IgD-negative memory B cell (primary cell): ENCODE measurements around the gene FAM228B. TPM values are rescaled to one million over a fixed set of nuclear protein-coding genes. Genes with fewer than 3 reads are reported as not detected.

Experiments
- H3K27ac Mint-ChIP-seq, 3 donors: one replicate each; pipeline ENCODE4 v1.8.0; 2020 to 2022; ENCODE audit warnings: mild to moderate bottlenecking in 3 of 3, mixed read lengths in 3 of 3, moderate library complexity in 1 of 3
- H3K27me3 Mint-ChIP-seq: one replicate; pipeline ENCODE4 v1.8.0; 2021; ENCODE audit warnings: mixed read lengths
- H3K36me3 Mint-ChIP-seq: one replicate; pipeline ENCODE4 v1.8.0; 2020; ENCODE audit warnings: mild to moderate bottlenecking, mixed read lengths
- H3K4me1 Mint-ChIP-seq, 3 donors: one replicate each; pipeline ENCODE4 v1.8.0; 2020 to 2022; ENCODE audit warnings: mixed read lengths in 3 of 3, mild to moderate bottlenecking in 1 of 3
- H3K4me3 Mint-ChIP-seq, 4 donors: one replicate each; pipeline ENCODE4 v1.8.0; 2020 to 2022; ENCODE audit warnings: mild to moderate bottlenecking in 4 of 4, mixed read lengths in 4 of 4, moderate library complexity in 3 of 4
- H3K9me3 Mint-ChIP-seq, 3 donors: one replicate each; pipeline ENCODE4 v1.8.0; 2020 to 2021; ENCODE audit warnings: mixed read lengths in 3 of 3, mild to moderate bottlenecking in 1 of 3
- polyA plus RNA-seq: library from polyadenylated mRNA; unstranded; fragments of 300-500 nt; fragmentation: Illumina TruSeq; gene quantifications from one replicate; pipeline ENCODE4 v1.2.3, GENCODE V29; 2021

Gene FAM228B
- polyA plus RNA-seq, 1 donor from 2014 or later = 12.1 TPM

GRCh38 chr2:24210723-24211122 lies 87.5 kb downstream of the FAM228B start:
- H3K4me1 Mint-ChIP-seq = peaks cover 4 to 9% (median 6%) of the 10 kb centered on the region in 3 donors
- H3K4me3 Mint-ChIP-seq = no peak overlapping the region
- H3K27me3 Mint-ChIP-seq = no peaks in the 10 kb centered on the region
- peaks cover 14% of the 10 kb centered on the region for H3K36me3 Mint-ChIP-seq
- H3K27ac Mint-ChIP-seq = peak overlapping the region in 1 of 3 donors; percentile 37
- no peaks in the 10 kb centered on the region for H3K9me3 Mint-ChIP-seq

- peaks cover 11% of the 10 kb centered on the region for H3K36me3 Mint-ChIP-seq
- peaks cover 6 to 14% (median 8%) of the 10 kb centered on the region in 3 donors for H3K4me1 Mint-ChIP-seq
- H3K9me3 Mint-ChIP-seq = no peaks in the 10 kb centered on the region
- no peaks in the 10 kb centered on the region for H3K27me3 Mint-ChIP-seq
- peak overlapping the region in 2 of 3 donors; percentile 37 to 74 for H3K27ac Mint-ChIP-seq
- no peak overlapping the region for H3K4me3 Mint-ChIP-seq
These were observed 88.1 kb downstream of the FAM228B start for GRCh38 chr2:24211408-24211807.

GRCh38 chr2:24214880-24215279 lies 91.6 kb downstream of the FAM228B start:
- no peaks in the 10 kb centered on the region for H3K27me3 Mint-ChIP-seq
- peak overlapping the region; percentile 18 to 84 (median 83) for H3K27ac Mint-ChIP-seq
- H3K4me3 Mint-ChIP-seq = peak overlapping the region in 1 of 4 donors; percentile 66
- peaks cover 9% of the 10 kb centered on the region for H3K36me3 Mint-ChIP-seq
- peaks cover 6 to 14% (median 8%) of the 10 kb centered on the region in 3 donors for H3K4me1 Mint-ChIP-seq
- H3K9me3 Mint-ChIP-seq = no peaks in the 10 kb centered on the region

Other genes starting within 250 kb of the FAM228B start
- 12.4 TPM for gene ATAD2B, start 196.3 kb upstream of the FAM228B start, polyA plus RNA-seq
- gene UBXN2A, start 183.0 kb upstream of the FAM228B start, polyA plus RNA-seq = 16.6 TPM
- not detected for gene MFSD2B, start 113.4 kb upstream of the FAM228B start, polyA plus RNA-seq
- gene WDCP, start 76.1 kb upstream of the FAM228B start, polyA plus RNA-seq = 5.8 TPM
- gene FKBP1B, start 73.7 kb upstream of the FAM228B start, polyA plus RNA-seq = 3.9 TPM
- gene SF3B6, start 47.1 kb upstream of the FAM228B start, polyA plus RNA-seq = 171 TPM
- gene TP53I3, start 38.6 kb upstream of the FAM228B start, polyA plus RNA-seq = 4.1 TPM
- not detected for gene PFN4, start 135 bp upstream of the FAM228B start, polyA plus RNA-seq
- gene FAM228A, start 51.6 kb downstream of the FAM228B start, polyA plus RNA-seq = not detected
- 127 TPM for gene ITSN2, start 237.1 kb downstream of the FAM228B start, polyA plus RNA-seq